ENCODE data around the gene SLC5A11. TPM values are rescaled to one million over a fixed set of nuclear protein-coding genes. Genes with fewer than 3 reads are reported as not detected.

The SLC5A11 gene
- total and polyA plus RNA-seq, 4 donors, result 0.05 to 1.1 TPM; not detected in 2

GRCh38 chr16:24826096-24826690, 19.6 kb upstream of the SLC5A11 start:
- WGBS, 2 donors, result 71 to 84% methylated on average over 12 of the region's 12 CpGs
- ATAC-seq (ENCODE audit: insufficient read depth, low FRiP score) (peak; percentile 60), DNase-seq (peak in 2 of 3 donors; percentile 46 to 64)
- Histone ChIP-seq H3K4me1 (ENCODE audit: control insufficient read depth in 5 of 5, insufficient read depth in 5 of 5, low read length in 5 of 5) (no peaks in the 10 kb centered on the region), H3K4me3 (no peak overlapping the region), H3K27me3 (ENCODE audit: control insufficient read depth in 3 of 3, insufficient read depth in 3 of 3, low read length in 2 of 3) (no peaks in the 10 kb centered on the region), H3K9ac (ENCODE audit: insufficient read depth in 1 of 2, low read length in 2 of 2) (no peak overlapping the region), H3K9me3 (ENCODE audit: control insufficient read depth in 4 of 4, insufficient read depth in 3 of 4, low read length in 3 of 4) (no peaks in the 10 kb centered on the region), H3K36me3 (ENCODE audit: control insufficient read depth in 4 of 4, insufficient read depth in 4 of 4, low read length in 4 of 4) (peaks cover 11 to 49% (median 24%) of the 10 kb centered on the region in 4 donors), H3K27ac (ENCODE audit: low read depth in 1 of 2, low read length in 1 of 2) (no peak overlapping the region)
- no peak for TF ChIP-seq CTCF (IDR thresholded peaks at IDR 0.05; ENCODE audit: control extremely low read depth, extremely low read depth)

GRCh38 chr16:24826817-24827566, 18.8 kb upstream of the SLC5A11 start:
- Histone ChIP-seq H3K4me1 (ENCODE audit: control insufficient read depth in 5 of 5, insufficient read depth in 5 of 5, low read length in 5 of 5) (no peaks in the 10 kb centered on the region), H3K27ac (ENCODE audit: low read depth in 1 of 2, low read length in 1 of 2) (no peak overlapping the region), H3K4me3 (no peak overlapping the region), H3K9me3 (ENCODE audit: control insufficient read depth in 4 of 4, insufficient read depth in 3 of 4, low read length in 3 of 4) (no peaks in the 10 kb centered on the region), H3K27me3 (ENCODE audit: control insufficient read depth in 3 of 3, insufficient read depth in 3 of 3, low read length in 2 of 3) (no peaks in the 10 kb centered on the region), H3K9ac (ENCODE audit: insufficient read depth in 1 of 2, low read length in 2 of 2) (no peak overlapping the region), H3K36me3 (ENCODE audit: control insufficient read depth in 4 of 4, insufficient read depth in 4 of 4, low read length in 4 of 4) (peaks cover 8 to 42% (median 16%) of the 10 kb centered on the region in 4 donors)
- ATAC-seq (ENCODE audit: insufficient read depth, low FRiP score) (no peak), DNase-seq (no peak)
- no peak for TF ChIP-seq CTCF (IDR thresholded peaks at IDR 0.05; ENCODE audit: control extremely low read depth, extremely low read depth)
- WGBS, 2 donors, result 90 to 94% methylated on average over 9 of the region's 9 CpGs

GRCh38 chr16:24829153-24829552, 16.6 kb upstream of the SLC5A11 start:
- TF ChIP-seq CTCF (IDR thresholded peaks at IDR 0.05; ENCODE audit: control extremely low read depth, extremely low read depth), result no peak
- no peaks in the 10 kb centered on the region for H3K9me3 ChIP-seq (ENCODE audit: control insufficient read depth in 4 of 4, insufficient read depth in 3 of 4, low read length in 3 of 4)
- H3K27ac ChIP-seq (ENCODE audit: low read depth in 1 of 2, low read length in 1 of 2), result no peak overlapping the region
- no peak overlapping the region for H3K9ac ChIP-seq (ENCODE audit: insufficient read depth in 1 of 2, low read length in 2 of 2)
- no peak overlapping the region for H3K4me3 ChIP-seq
- no peak for DNase-seq
- peaks cover 0 to 1% (median 0%) of the 10 kb centered on the region in 5 donors for H3K4me1 ChIP-seq (ENCODE audit: control insufficient read depth in 5 of 5, insufficient read depth in 5 of 5, low read length in 5 of 5)
- peaks cover 3 to 23% (median 5%) of the 10 kb centered on the region in 4 donors for H3K36me3 ChIP-seq (ENCODE audit: control insufficient read depth in 4 of 4, insufficient read depth in 4 of 4, low read length in 4 of 4)
- H3K27me3 ChIP-seq (ENCODE audit: control insufficient read depth in 3 of 3, insufficient read depth in 3 of 3, low read length in 2 of 3), result no peaks in the 10 kb centered on the region
- no peak for ATAC-seq (ENCODE audit: insufficient read depth, low FRiP score)
- 64 to 74% methylated on average over 5 of the region's 5 CpGs for WGBS, 2 donors

All from lung (tissue), 12 donors.